Activated T-cell treated with anti-CD3 and anti-CD28 coated beads, Interleukin-2, amount 50 U/mL, for 1 hour (primary cell): ENCODE data around the gene KMT2C.
"Not testable (repeated sequence)": the region's sequence is repeated elsewhere in the genome, so short reads cannot be mapped to it uniquely, and the experiment has no call there.

Experiments
- DNase-seq: peaks from one replicate; pipeline ENCODE4 v3.0.0-alpha.2; 2020

Gene KMT2C

GRCh38 chr7:152402384-152403250 lies 33.2 kb downstream of the KMT2C start:
- no peak for DNase-seq

- no peak for DNase-seq
Observed at GRCh38 chr7:152399344-152399743, 36.5 kb downstream of the KMT2C start.

GRCh38 chr7:152395112-152395511 lies 40.7 kb downstream of the KMT2C start:
- no peak for DNase-seq

GRCh38 chr7:152394214-152394613 lies 41.6 kb downstream of the KMT2C start:
- not testable (repeated sequence) for DNase-seq

GRCh38 chr7:152392254-152392653 lies 43.5 kb downstream of the KMT2C start:
- DNase-seq: no peak

DNA sequence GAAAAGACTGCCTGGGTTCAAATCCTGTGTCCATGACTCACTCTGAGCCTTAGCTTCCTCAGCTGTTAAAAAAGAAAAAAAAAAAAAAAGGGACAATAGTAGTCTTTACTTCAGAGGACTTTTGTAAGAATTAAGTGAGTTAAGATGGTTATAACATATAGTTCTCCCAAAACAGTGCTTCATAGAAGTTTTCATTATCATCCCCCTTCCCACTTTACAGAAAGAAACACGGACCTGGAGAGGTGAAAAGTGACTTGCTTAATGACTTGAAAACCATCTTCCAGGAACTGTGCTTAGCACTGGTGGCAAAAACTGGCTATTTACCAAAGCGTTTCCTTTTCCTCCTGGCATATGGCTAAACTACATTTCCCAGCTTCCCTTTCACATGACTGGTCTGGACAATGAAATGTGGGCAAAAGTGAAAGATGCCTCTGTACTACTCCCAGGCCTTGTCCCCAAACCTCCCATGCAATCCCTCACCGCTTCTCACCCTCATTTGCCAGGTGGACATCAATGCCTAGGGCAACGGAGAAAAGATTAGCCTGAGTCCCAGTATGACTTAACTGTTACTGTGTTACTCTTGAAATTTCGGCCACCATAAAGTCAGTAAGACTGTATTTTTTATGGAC lies 49.6 kb downstream of the KMT2C start:
- not testable (repeated sequence) for DNase-seq

DNA sequence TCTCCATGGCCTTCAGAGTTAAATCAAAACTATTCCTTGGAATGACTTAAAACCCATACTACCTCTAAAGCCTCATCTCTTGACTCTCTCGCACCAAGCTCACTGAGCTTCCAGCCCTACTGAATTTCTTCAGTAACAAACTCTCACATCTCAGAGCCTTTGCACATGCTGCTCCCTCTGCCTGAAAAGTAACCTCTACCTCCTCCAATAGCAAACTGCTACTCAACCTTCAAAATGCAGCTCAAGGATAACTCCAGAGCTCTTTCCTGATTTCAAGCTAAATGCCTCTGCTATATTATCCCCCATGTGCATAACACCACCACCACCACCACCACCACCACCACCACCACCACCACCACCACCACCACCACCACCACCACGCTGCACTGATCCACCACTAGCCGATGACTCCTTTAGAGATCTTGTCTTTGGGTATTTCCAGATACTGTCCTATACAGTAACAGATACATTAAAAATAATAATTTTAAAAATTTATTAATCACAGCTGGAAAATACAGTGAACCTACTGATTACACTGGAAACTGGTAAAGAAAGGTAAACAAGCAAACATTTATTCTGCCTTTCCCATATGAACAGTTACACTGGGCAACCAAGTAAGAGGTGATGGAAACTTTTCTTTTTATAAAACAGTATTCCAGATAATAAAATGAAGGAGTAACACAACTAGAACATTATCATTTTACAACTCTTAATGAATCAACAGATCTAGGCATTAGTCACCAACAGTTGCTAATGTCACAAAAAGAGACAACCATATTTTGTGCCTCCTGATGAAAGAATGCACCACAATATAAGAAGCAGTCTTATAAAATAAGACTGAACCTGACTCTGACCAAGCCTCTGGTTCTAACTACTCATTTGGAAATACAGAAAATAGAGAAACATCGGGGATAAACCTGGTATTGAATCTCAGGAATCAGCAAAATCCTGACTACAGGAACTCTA lies 51.3 kb downstream of the KMT2C start:
- DNase-seq: not testable (repeated sequence)

- DNase-seq: no peak
Observed at GRCh38 chr7:152383341-152384234, 52.2 kb downstream of the KMT2C start.

GRCh38 chr7:152382244-152382643 lies 53.6 kb downstream of the KMT2C start:
- no peak for DNase-seq

- DNase-seq: not testable (repeated sequence)
Observed at GRCh38 chr7:152380931-152381578, 54.7 kb downstream of the KMT2C start.

DNA sequence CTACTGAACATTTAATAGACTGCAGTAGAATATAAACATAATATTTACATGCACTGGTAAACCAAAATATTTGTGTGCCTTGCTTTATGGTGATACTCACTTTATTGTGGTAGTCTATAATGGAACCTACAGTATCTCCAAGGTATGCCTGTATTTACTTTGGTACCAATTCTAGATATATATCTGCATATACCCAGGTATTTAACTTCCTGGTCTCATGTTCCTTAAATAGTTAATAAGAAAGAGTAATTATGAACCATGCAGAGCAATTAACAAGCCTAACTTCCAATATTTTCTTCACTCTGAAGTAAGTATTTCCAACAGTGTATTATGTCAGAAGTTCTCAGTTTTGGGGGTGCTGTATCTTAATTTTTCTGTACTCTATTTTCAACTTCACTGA lies 57.3 kb downstream of the KMT2C start:
- not testable (repeated sequence) for DNase-seq

- not testable (repeated sequence) for DNase-seq
Observed at GRCh38 chr7:152376716-152377484, 58.9 kb downstream of the KMT2C start.

GRCh38 chr7:152370297-152370696 lies 65.5 kb downstream of the KMT2C start:
- no peak for DNase-seq

GRCh38 chr7:152369518-152369917 lies 66.3 kb downstream of the KMT2C start:
- no peak for DNase-seq

DNA sequence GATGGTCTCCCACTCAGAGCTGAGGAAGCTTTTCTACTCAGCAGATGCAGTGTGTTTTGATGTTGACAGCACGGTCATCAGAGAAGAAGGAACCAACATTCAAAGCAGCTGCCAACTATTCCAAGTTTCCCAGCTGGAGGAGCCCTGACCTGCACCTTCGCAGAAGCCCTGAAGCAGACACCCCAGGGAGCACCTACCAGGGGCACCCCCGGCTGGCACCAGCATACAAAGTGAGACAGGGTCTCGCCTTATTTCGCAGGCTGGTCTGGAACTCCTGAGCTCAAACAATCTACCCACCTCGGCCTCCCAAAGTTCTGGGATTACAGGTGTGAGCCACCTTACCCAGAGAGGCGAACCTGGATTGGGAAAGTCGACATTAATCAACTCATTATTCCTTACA lies 68.6 kb downstream of the KMT2C start:
- DNase-seq: no peak

- no peak for DNase-seq
Observed at GRCh38 chr7:152366662-152367061, 69.1 kb downstream of the KMT2C start.

- DNase-seq: no peak
Observed at GRCh38 chr7:152365982-152366603, 69.7 kb downstream of the KMT2C start.

DNA sequence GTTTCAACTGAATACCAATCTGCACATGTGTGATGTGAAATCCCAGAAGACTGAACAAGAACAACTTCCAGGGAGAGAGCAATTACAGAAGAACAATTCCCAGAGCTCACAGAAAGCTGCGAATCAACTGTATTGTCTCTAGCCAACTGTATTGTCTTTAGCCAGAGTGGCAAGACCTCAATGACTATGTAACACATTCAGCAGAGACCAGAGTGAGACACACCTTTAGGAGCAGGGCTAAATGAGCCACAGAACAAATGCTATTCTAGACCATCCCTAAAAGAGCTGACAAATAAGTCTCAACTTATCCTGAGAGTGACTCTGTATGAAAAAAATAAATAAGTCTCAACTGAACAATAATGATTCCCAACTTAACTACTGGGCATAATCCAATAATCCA lies 72.0 kb downstream of the KMT2C start:
- DNase-seq: no peak

- no peak for DNase-seq
Observed at GRCh38 chr7:152362128-152362926, 73.5 kb downstream of the KMT2C start.
